Caco-2 (cell line): Measurements from ENCODE around the gene KRTCAP2. TPM values are rescaled to one million over a fixed set of nuclear protein-coding genes. Genes with fewer than 3 reads are reported as not detected.

Source experiments
- BruUV-seq: library from RNA; stranded (reverse); fragments of 400-500 nt; replicated peaks from 2 replicates; lab custom pipeline; 2021; lab: Mats Ljungman, UMichigan
- CTCF ChIA-PET: fragments of 300-600 bp; sonication (Branson Sonifier 250); formaldehyde crosslinking; loops from one replicate; lab custom pipeline; 2022; ENCODE audit warnings: antibody characterized with exemption; lab: Charles Lee
- POLR2A ChIA-PET: fragments of 300-600 bp; sonication (Branson Sonifier 250); formaldehyde crosslinking; loops from one replicate; lab custom pipeline; 2022; ENCODE audit warnings: antibody characterized with exemption; lab: Charles Lee
- DNase-seq, 2 experiments: peaks; one replicate each; pipeline versions ENCODE4 v3.0.0 to v3.0.0-alpha.2; 2020 to 2022
- H3K27me3 ChIP-seq: replicated peaks from 2 replicates; pipeline ENCODE4 v1.6.0; 2011; ENCODE audit warnings: low read length; ENCODE audit not compliant: control insufficient read depth, insufficient read depth
- H3K36me3 ChIP-seq: 2 replicates; pipeline ENCODE4 v1.5.1; 2011; ENCODE audit warnings: low read length; ENCODE audit not compliant: control insufficient read depth, insufficient read depth
- H3K4me1 ChIP-seq: fragments of 250-450 bp; sonication (Bioruptor Pico); 2 replicates; pipeline ENCODE4 v1.5.1; 2020; ENCODE audit warnings: mild to moderate bottlenecking
- H3K4me3 ChIP-seq: 2 replicates; pipeline ENCODE4 v1.5.1; 2011; ENCODE audit warnings: low read depth, mild to moderate bottlenecking, control low read depth, low read length
- H3K9me3 ChIP-seq: fragments of 250-450 bp; sonication (Bioruptor Pico); 2 replicates; pipeline ENCODE4 v1.5.1; 2020; ENCODE audit warnings: mild to moderate bottlenecking, moderate library complexity
- H3K27ac Mint-ChIP-seq: one replicate; pipeline ENCODE4 v1.8.0; 2022; ENCODE audit warnings: mixed read lengths; ENCODE audit not compliant: unreplicated experiment
- H3K27me3 Mint-ChIP-seq: one replicate; pipeline ENCODE4 v1.8.0; 2022; ENCODE audit warnings: mixed read lengths; ENCODE audit not compliant: insufficient read depth, unreplicated experiment
- H3K36me3 Mint-ChIP-seq: one replicate; pipeline ENCODE4 v1.8.0; 2022; ENCODE audit warnings: mild to moderate bottlenecking, mixed read lengths; ENCODE audit not compliant: insufficient read depth, unreplicated experiment
- H3K4me1 Mint-ChIP-seq: one replicate; pipeline ENCODE4 v1.8.0; 2022; ENCODE audit warnings: low read depth, mixed read lengths; ENCODE audit not compliant: unreplicated experiment
- H3K4me3 Mint-ChIP-seq: one replicate; pipeline ENCODE4 v1.8.0; 2022; ENCODE audit warnings: mild to moderate bottlenecking, moderate library complexity, mixed read lengths; ENCODE audit not compliant: unreplicated experiment
- H3K9me3 Mint-ChIP-seq: one replicate; pipeline ENCODE4 v1.8.0; 2022; ENCODE audit warnings: mixed read lengths; ENCODE audit not compliant: unreplicated experiment
- intact Hi-C: fragments of 100-400 bp; cut with micrococcal nuclease; formaldehyde crosslinking; loops from one replicate; pipeline ENCODE4 v1.10.0; 2022; ENCODE audit not compliant: unreplicated experiment
- total RNA-seq: library from RNA; stranded (reverse); gene quantifications from 2 replicates; pipeline ENCODE4 v1.2.3, GENCODE V29; 2022
- TF ChIP-seq, protein P1 (sequence below), 2 experiments: fragments of 200-600 bp in 1 of 2; IDR thresholded peaks; 1 replicate in 1 of 2; 2 replicates in 1 of 2; pipeline versions ENCODE4 v1.5.1 to v1.8.0; 2011 to 2022; ENCODE audit warnings: antibody characterized with exemption in 1 of 2, control low read depth in 1 of 2, inconsistent platforms in 1 of 2, low read depth in 1 of 2, low read length in 1 of 2, mild to moderate bottlenecking in 1 of 2, moderate library complexity in 1 of 2; ENCODE audit not compliant: insufficient read depth in 1 of 2, severe bottlenecking in 1 of 2, unreplicated experiment in 1 of 2

KRTCAP2 gene
- total RNA-seq, 1 experiment from 2014 or later, result 215 TPM

DNA sequence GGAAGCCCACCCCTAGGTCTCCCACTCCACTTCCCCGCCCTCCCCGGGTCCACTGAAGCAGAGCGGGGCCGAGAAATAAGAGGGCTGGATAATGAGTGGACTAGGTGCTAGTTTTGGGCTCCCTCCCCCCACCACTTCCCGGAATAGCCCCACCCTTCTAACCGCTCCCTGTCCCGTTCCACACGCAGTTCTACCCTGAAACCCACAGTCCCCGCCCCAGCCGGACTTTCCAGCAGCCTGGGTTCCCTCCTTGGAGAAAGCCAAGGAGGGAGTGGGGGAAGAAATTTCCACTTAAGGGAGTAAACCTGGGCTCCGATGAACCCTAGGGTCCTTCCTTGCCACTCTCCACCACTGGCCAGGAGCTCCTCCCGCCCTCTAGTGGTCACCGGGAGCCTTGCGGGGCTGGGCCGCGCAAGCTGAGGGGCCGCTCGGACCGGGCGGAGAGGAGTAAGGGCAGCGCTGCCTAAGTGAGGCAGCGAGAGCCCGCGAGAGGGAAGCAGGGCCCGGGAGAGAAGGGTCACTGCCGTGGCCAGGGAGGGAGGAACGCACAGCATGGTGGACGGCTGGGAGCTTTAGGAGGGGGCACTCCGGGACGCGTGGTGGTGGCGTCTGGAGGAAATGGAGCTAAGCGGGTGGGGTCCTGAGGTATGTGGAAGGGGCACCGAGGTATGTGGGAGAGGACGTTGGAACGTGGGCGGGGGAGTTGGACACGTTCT lies 20.3 kb upstream of the KRTCAP2 start:
- no TSS peak for BruUV-seq
- no peaks in the 10 kb centered on the region for H3K27me3 Mint-ChIP-seq
- peak overlapping the region; percentile 98 for H3K4me3 Mint-ChIP-seq
- H3K36me3 Mint-ChIP-seq, result peaks cover 24% of the 10 kb centered on the region
- Histone ChIP-seq H3K36me3 (no peaks in the 10 kb centered on the region), H3K4me3 (peak overlapping the region; percentile 81), H3K4me1 (peaks cover 4% of the 10 kb centered on the region; the same call in 1 of the 2 replicates), H3K27me3 (no peaks in the 10 kb centered on the region), H3K9me3 (no peaks in the 10 kb centered on the region)
- peaks cover 15% of the 10 kb centered on the region for H3K4me1 Mint-ChIP-seq
- intact Hi-C loops, result loop anchor here (2.0 to 5.0 kb wide), 3 partner anchors 17 to 49 kb away; a partner anchor contains a TSS
- TF ChIP-seq, protein P1, sequence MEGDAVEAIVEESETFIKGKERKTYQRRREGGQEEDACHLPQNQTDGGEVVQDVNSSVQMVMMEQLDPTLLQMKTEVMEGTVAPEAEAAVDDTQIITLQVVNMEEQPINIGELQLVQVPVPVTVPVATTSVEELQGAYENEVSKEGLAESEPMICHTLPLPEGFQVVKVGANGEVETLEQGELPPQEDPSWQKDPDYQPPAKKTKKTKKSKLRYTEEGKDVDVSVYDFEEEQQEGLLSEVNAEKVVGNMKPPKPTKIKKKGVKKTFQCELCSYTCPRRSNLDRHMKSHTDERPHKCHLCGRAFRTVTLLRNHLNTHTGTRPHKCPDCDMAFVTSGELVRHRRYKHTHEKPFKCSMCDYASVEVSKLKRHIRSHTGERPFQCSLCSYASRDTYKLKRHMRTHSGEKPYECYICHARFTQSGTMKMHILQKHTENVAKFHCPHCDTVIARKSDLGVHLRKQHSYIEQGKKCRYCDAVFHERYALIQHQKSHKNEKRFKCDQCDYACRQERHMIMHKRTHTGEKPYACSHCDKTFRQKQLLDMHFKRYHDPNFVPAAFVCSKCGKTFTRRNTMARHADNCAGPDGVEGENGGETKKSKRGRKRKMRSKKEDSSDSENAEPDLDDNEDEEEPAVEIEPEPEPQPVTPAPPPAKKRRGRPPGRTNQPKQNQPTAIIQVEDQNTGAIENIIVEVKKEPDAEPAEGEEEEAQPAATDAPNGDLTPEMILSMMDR (IDR thresholded peaks at IDR 0.05; ENCODE audit: insufficient read depth in 1 of 2, low read depth in 1 of 2, low read length in 1 of 2, severe bottlenecking in 1 of 2, unreplicated experiment in 1 of 2), result peak; percentile 97 to 99
- ChIA-PET POLR2A (interaction anchor here (0.6 to 2.2 kb wide), 5 partner anchors 16 to 1247 kb away, joined by 4 to 15 read pairs (median 6); partner anchors contain the start of genes DENND4B and KRTCAP2), CTCF (interaction anchor here (0.5 to 4.9 kb wide), 25 partner anchors 10 to 550 kb away, joined by 3 to 77 read pairs (median 5); partner anchors contain the start of genes CLK2, EFNA3 and KRTCAP2)
- DNase-seq, result peak; percentile 91 to 96
- H3K9me3 Mint-ChIP-seq, result no peaks in the 10 kb centered on the region
- H3K27ac Mint-ChIP-seq, result peak overlapping the region; percentile 98

DNA sequence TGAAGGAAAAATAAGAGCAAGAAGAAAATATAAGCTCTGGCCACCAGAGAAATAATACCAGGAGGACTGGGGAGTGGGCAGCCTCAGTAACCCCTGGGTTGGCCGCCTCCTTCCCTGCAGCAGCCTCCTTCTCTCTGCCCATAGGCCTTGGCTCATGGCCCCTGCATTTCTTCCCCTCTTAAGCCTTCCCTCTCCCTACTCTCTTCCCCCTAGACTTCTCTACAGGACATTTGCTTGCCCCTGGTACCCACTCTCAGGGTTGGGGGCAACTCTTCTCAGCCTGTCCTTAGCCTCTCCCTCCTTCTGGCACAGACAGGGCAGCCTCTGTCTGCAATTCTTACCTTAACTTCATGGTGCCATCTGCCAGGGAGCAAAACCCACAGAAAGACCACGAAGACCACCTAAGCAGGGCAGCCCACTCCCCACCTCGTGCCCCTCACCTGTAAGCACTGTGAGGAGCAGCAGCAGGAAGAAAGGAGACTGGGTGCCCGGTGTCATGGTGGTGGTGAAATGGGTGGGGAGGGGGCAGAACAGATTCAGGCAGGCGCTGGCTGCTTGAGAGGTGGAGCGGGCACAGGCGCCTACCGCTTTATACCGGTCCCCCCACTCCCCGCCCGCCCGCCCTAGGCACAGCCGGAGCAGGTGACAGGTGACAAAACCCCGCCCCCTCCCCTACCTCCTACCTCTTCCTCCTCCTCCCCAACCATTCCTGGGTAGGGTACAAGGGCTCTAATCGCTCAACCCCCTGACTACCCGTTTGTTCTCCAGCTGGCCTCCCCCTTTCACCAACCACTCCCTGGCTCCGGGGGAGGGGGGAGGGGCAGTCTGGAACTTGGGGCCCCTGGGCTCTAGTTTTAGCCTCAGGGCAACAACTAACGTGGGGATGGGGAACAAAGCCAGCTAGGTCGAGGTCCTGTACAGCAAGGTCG lies 19.5 kb upstream of the KRTCAP2 start:
- H3K9me3 Mint-ChIP-seq, result no peaks in the 10 kb centered on the region
- TF ChIP-seq, protein P1 (IDR thresholded peaks at IDR 0.05; ENCODE audit: insufficient read depth in 1 of 2, low read depth in 1 of 2, low read length in 1 of 2, severe bottlenecking in 1 of 2, unreplicated experiment in 1 of 2), result no peak
- DNase-seq, result peak; percentile 23 to 53

More for the DNA sequence above, 19.5 kb upstream of the KRTCAP2 start:
- ChIA-PET POLR2A (interaction anchor here (0.6 to 2.2 kb wide), 4 partner anchors 17 to 68 kb away, joined by 3 to 15 read pairs (median 10); partner anchors contain the start of gene KRTCAP2), CTCF (interaction anchor here (0.5 to 4.9 kb wide), 20 partner anchors 11 to 551 kb away, joined by 3 to 77 read pairs (median 6); partner anchors contain the start of genes CLK2 and KRTCAP2)
- BruUV-seq, result no TSS peak
- H3K4me3 Mint-ChIP-seq, result peak overlapping the region; percentile 98
- peaks cover 4% of the 10 kb centered on the region; the same call in 1 of the 2 replicates for H3K4me1 ChIP-seq
- H3K27ac Mint-ChIP-seq, result peak overlapping the region; percentile 98
- H3K4me3 ChIP-seq, result peak overlapping the region; percentile 81
- peaks cover 30% of the 10 kb centered on the region for H3K36me3 Mint-ChIP-seq
- H3K27me3 Mint-ChIP-seq, result no peaks in the 10 kb centered on the region
- no peaks in the 10 kb centered on the region for H3K9me3 ChIP-seq
- peaks cover 15% of the 10 kb centered on the region for H3K4me1 Mint-ChIP-seq
- intact Hi-C loops, result loop anchor here (2.0 to 5.0 kb wide), 3 partner anchors 16 to 50 kb away; a partner anchor contains a TSS
- H3K27me3 ChIP-seq, result no peaks in the 10 kb centered on the region
- no peaks in the 10 kb centered on the region for H3K36me3 ChIP-seq
